Subcutaneous preadipocyte (primary cell): ENCODE measurements around the gene PLBD2. TPM values are rescaled to one million over a fixed set of nuclear protein-coding genes. Genes with fewer than 3 reads are reported as not detected.

Experiments used
- total RNA-seq: library from RNA; depleted of rRNA; stranded (reverse); fragments of >200 nt; gene quantifications from 2 replicates; pipeline ENCODE4 v1.2.3, GENCODE V29; 2012

PLBD2 gene, protein sequence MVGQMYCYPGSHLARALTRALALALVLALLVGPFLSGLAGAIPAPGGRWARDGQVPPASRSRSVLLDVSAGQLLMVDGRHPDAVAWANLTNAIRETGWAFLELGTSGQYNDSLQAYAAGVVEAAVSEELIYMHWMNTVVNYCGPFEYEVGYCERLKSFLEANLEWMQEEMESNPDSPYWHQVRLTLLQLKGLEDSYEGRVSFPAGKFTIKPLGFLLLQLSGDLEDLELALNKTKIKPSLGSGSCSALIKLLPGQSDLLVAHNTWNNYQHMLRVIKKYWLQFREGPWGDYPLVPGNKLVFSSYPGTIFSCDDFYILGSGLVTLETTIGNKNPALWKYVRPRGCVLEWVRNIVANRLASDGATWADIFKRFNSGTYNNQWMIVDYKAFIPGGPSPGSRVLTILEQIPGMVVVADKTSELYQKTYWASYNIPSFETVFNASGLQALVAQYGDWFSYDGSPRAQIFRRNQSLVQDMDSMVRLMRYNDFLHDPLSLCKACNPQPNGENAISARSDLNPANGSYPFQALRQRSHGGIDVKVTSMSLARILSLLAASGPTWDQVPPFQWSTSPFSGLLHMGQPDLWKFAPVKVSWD
- 33.8 and 37.5 TPM in 2 replicates for total RNA-seq

DNA sequence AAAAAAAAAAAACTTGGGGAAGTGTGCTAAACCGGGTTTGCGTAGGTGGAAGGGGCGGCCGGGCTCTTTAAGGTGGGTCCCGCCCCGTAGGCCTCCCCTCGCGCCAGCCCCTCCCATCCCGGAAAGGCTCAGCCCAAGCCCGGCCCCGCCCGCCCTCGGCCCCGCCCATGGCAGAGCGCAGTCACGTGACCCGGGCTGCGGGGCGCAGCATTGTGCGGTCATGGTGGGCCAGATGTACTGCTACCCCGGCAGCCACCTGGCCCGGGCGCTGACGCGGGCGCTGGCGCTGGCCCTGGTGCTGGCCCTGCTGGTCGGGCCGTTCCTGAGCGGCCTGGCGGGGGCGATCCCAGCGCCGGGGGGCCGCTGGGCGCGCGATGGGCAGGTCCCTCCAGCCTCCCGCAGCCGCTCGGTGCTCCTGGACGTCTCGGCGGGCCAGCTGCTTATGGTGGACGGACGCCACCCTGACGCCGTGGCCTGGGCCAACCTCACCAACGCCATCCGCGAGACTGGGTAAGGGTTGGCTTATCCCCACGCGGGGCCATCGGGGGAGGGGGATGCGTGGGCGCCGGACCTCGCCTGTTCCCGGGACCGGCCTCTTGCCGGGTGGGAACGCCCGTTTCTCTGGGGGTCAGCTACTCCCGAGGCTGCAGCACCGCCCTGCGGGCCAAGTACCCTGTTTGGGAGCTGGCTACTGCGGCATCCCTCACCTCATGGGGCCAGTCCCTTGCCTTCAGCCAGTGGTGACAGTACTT lies at the start of gene PLBD2:
TSS of gene PLBD2 (plus strand) at position 207 of the 752 bp plus-strand sequence. CDS start at position 221, 14 bp downstream.

DNA sequence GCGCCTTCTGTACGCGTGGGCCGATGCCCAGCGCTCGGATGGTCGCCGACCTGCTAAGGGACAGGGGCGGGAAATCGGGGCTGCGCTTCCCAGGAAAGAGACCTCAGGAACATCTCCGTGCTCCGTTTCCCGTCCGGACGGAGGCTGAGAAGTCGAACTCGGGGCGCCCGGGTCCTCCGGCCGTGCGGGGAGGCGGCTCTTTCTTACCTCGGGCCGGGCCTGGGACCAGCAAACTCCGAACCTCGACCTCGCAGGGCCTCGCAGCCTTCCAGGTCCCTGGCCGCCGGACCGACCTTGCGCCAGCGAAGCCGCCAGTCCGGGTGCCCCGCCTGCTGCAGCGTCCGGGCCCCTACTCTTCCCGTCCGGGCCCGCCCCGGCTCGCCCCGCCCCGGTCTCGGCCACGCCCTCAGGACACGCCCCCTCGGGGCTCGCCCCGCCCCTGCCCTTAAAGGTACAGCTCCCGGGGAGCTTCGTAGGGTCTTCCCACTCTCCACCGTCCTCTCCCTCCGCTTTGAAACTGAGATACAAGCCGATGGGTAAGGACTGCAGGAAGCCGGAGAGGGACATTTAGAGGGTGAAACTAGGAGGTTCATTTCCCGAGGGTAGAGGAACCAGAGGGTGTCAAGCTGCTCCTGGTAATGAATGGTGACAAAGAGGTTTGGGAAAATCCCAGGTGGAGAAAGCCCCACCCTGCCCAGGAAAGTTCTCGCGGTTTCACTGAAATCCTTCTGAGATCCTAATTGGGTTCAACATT lies 23.4 kb upstream of the PLBD2 start, which contains the start of gene SLC8B1:
TSS of gene SLC8B1 (minus strand) at position 324 of the 754 bp plus-strand sequence. CDS start 2,231 bp downstream, outside the sequence.

GRCh38 chr12:113403435-113404415 lies 45.3 kb downstream of the PLBD2 start, which contains the start of gene SDS:
Gene SDS (minus strand): TSS chr12:113403887. CDS start chr12:113399708, 4,179 bp downstream.

GRCh38 chr12:113422030-113422885 lies 63.9 kb downstream of the PLBD2 start, which contains the start of gene SDSL:
Gene SDSL (plus strand): TSS chr12:113422380. CDS start chr12:113427983, 5,603 bp downstream.

Other genes starting within 250 kb of the PLBD2 start
- not detected in 2 replicates for gene RASAL1, start 222.8 kb upstream of the PLBD2 start, total RNA-seq
- not detected in 2 replicates for gene CFAP73, start 208.9 kb upstream of the PLBD2 start, total RNA-seq
- gene DDX54, start 173.1 kb upstream of the PLBD2 start, total RNA-seq = 47.0 and 61.0 TPM in 2 replicates
- gene RITA1, start 172.9 kb upstream of the PLBD2 start, total RNA-seq = 18.0 and 18.6 TPM in 2 replicates
- gene TPCN1, start 137.1 kb upstream of the PLBD2 start, total RNA-seq = 24.6 and 29.3 TPM in 2 replicates
- gene SLC8B1, start 23.5 kb upstream of the PLBD2 start, total RNA-seq = 9.2 and 10.2 TPM in 2 replicates
- gene SDS, start 45.3 kb downstream of the PLBD2 start, total RNA-seq = not detected in 2 replicates
- 2.9 and 3.9 TPM in 2 replicates for gene SDSL, start 63.8 kb downstream of the PLBD2 start, total RNA-seq
- not detected in 2 replicates for gene LHX5, start 113.3 kb downstream of the PLBD2 start, total RNA-seq